UCSD-AML1 (cell line): Measurements from ENCODE around the gene PSMD7.

Source experiments
- DNase-seq: peaks from one replicate; lab custom pipeline; 2025; ENCODE audit not compliant: unreplicated experiment; lab: John Stamatoyannopoulos, UW

Gene PSMD7

GRCh38 chr16:74296432-74297144, at the start of gene PSMD7:
Gene PSMD7, plus strand, starts transcription at chr16:74296814. Its CDS starts 101 bp downstream, at chr16:74296915.
- peak; percentile 90 for DNase-seq

GRCh38 chr16:74249254-74249653, 47.4 kb upstream of the PSMD7 start:
- no peak for DNase-seq

- DNase-seq = no peak
Measured at GRCh38 chr16:74249846-74250245, 46.8 kb upstream of the PSMD7 start.

- DNase-seq = peak; percentile 12
Measured at GRCh38 chr16:74252329-74252728, 44.3 kb upstream of the PSMD7 start.

- no peak for DNase-seq
Measured at GRCh38 chr16:74253161-74253938, 43.3 kb upstream of the PSMD7 start.

- DNase-seq = no peak
Measured at GRCh38 chr16:74257061-74257460, 39.6 kb upstream of the PSMD7 start.

GRCh38 chr16:74261068-74261467, 35.5 kb upstream of the PSMD7 start:
- DNase-seq = no peak

- no peak for DNase-seq
Measured at GRCh38 chr16:74264811-74265210, 31.8 kb upstream of the PSMD7 start.

GRCh38 chr16:74268372-74268782, 28.2 kb upstream of the PSMD7 start:
- DNase-seq = no peak

- DNase-seq = no peak
Measured at GRCh38 chr16:74271872-74272271, 24.7 kb upstream of the PSMD7 start.

GRCh38 chr16:74275031-74275636, 21.5 kb upstream of the PSMD7 start:
- DNase-seq = no peak

- no peak for DNase-seq
Measured at GRCh38 chr16:74275711-74276110, 20.9 kb upstream of the PSMD7 start.

GRCh38 chr16:74277974-74278373, 18.6 kb upstream of the PSMD7 start:
- DNase-seq = no peak

- no peak for DNase-seq
Measured at GRCh38 chr16:74279266-74279665, 17.3 kb upstream of the PSMD7 start.

- DNase-seq = no peak
Measured at GRCh38 chr16:74279805-74280204, 16.8 kb upstream of the PSMD7 start.

GRCh38 chr16:74280448-74280847, 16.2 kb upstream of the PSMD7 start:
- DNase-seq = no peak

GRCh38 chr16:74281300-74281699, 15.3 kb upstream of the PSMD7 start:
- no peak for DNase-seq

- DNase-seq = no peak
Measured at GRCh38 chr16:74283716-74284115, 12.9 kb upstream of the PSMD7 start.

- no peak for DNase-seq
Measured at GRCh38 chr16:74288065-74288464, 8.5 kb upstream of the PSMD7 start.

GRCh38 chr16:74290356-74290755, 6.3 kb upstream of the PSMD7 start:
- no peak for DNase-seq

GRCh38 chr16:74291176-74291575, 5.4 kb upstream of the PSMD7 start:
- no peak for DNase-seq

- DNase-seq = no peak
Measured at GRCh38 chr16:74291577-74292208, 4.9 kb upstream of the PSMD7 start.
